Omental fat pad (tissue), 4 donors: ENCODE measurements around the gene POU5F1. TPM values are rescaled to one million over a fixed set of nuclear protein-coding genes. Genes with fewer than 3 reads are reported as not detected.

Source experiments
- ATAC-seq: fragments of 150-250 bp; one replicate; pipeline ENCODE4 v1.9.1; 2016; ENCODE audit warnings: mild to moderate bottlenecking, moderate library complexity; ENCODE audit not compliant: low FRiP score
- DNase-seq: peaks from one replicate; pipeline ENCODE4 v3.0.0-alpha.2; 2019; ENCODE audit warnings: low spot score
- CTCF ChIP-seq, 3 donors: fragments of 450-650 bp; IDR thresholded peaks; one replicate each; pipeline ENCODE4 v1.5.1; 2016 to 2017; ENCODE audit warnings: antibody characterized with exemption in 3 of 3, mild to moderate bottlenecking in 3 of 3, moderate library complexity in 2 of 3
- small RNA-seq: library from RNA; depleted of rRNA; stranded (forward); fragments of <200 nt; gene quantifications from one replicate; pipeline ENCODE3, GENCODE V24; 2016
- total RNA-seq, 4 donors: library from RNA; depleted of rRNA; stranded (reverse); fragments of >200 nt; gene quantifications; one replicate each; pipeline ENCODE4 v1.1.0, GENCODE V29; 2016

Gene POU5F1
- total RNA-seq, 4 donors from 2014 or later, result 0.37 to 2.4 (median 1.3) TPM; not detected in 1

- TF ChIP-seq CTCF (IDR thresholded peaks at IDR 0.05), result no peak
- no peak for DNase-seq
- no peak for ATAC-seq
Measured at GRCh38 chr6:31118178-31118577, 52.3 kb downstream of the POU5F1 start.

- no peak for TF ChIP-seq CTCF (IDR thresholded peaks at IDR 0.05)
- peak; percentile 4 for ATAC-seq
- no peak for DNase-seq
Measured at GRCh38 chr6:31116661-31117385, 53.7 kb downstream of the POU5F1 start.

GRCh38 chr6:31115941-31116560, 54.4 kb downstream of the POU5F1 start:
- ATAC-seq (no peak), DNase-seq (no peak)
- no peak for TF ChIP-seq CTCF (IDR thresholded peaks at IDR 0.05)

- no peak for DNase-seq
- no peak for ATAC-seq
Measured at GRCh38 chr6:31114970-31115849, 55.3 kb downstream of the POU5F1 start.

GRCh38 chr6:31114541-31114878, 56.0 kb downstream of the POU5F1 start, which contains the start of gene PSORS1C1:
PSORS1C1 (plus strand) TSS chr6:31114800; CDS start chr6:31129633, 14,833 bp downstream.
- no peak for TF ChIP-seq CTCF (IDR thresholded peaks at IDR 0.05)
- peak; percentile 94 for ATAC-seq
- DNase-seq, result peak; percentile 46

More at GRCh38 chr6:31114970-31115849, 55.3 kb downstream of the POU5F1 start:
- no peak for TF ChIP-seq CTCF (IDR thresholded peaks at IDR 0.05)

Small RNA genes within 50 kb of the gene (small RNA-seq; reads per million reads assigned to genes)
- gene POLR2LP1, result not detected

Other genes starting within 250 kb of the POU5F1 start
- not detected for gene SFTA2, start 238.5 kb downstream of the POU5F1 start, total RNA-seq
- gene MUCL3, start 229.7 kb downstream of the POU5F1 start, total RNA-seq, result under 1 TPM in 1 of 4 donors, not detected in 3; 0.19 TPM
- gene MUC21, start 187.0 kb downstream of the POU5F1 start, total RNA-seq, result not detected
- not detected for gene MUC22, start 160.2 kb downstream of the POU5F1 start, total RNA-seq
- not detected for gene C6orf15, start 58.1 kb downstream of the POU5F1 start, total RNA-seq
- gene PSORS1C1, start 55.9 kb downstream of the POU5F1 start, total RNA-seq, result 1 to 10 TPM in 3 of 4 donors, under 1 TPM in 1; 0.60 to 1.3 (median 1.3) TPM
- gene CDSN, start 50.2 kb downstream of the POU5F1 start, total RNA-seq, result not detected
- not detected for gene PSORS1C2, start 31.6 kb downstream of the POU5F1 start, total RNA-seq
- 10 to 100 TPM in 1 of 4 donors, 1 to 10 TPM in 3; 4.6 to 21.1 (median 5.0) TPM for gene CCHCR1, start 12.9 kb downstream of the POU5F1 start, total RNA-seq
- 10 to 100 TPM in 1 of 4 donors, 1 to 10 TPM in 3; 1.9 to 19.5 (median 2.7) TPM for gene TCF19, start 12.1 kb downstream of the POU5F1 start, total RNA-seq
- gene HLA-C, start 101.4 kb upstream of the POU5F1 start, total RNA-seq, result 100 to 1,000 TPM; 210 to 923 (median 462) TPM
- 1,000 to 10,000 TPM in 2 of 4 donors, 100 to 1,000 TPM in 2; 719 to 1,698 (median 1,160) TPM for gene HLA-B, start 186.5 kb upstream of the POU5F1 start, total RNA-seq
- gene MICA, start 232.9 kb upstream of the POU5F1 start, total RNA-seq, result 10 to 100 TPM; 13.7 to 18.0 (median 16.6) TPM